Measurements from ENCODE around the gene ABCG8. TPM values are rescaled to one million over a fixed set of nuclear protein-coding genes. Genes with fewer than 3 reads are reported as not detected.

The ABCG8 gene
- total and polyA plus RNA-seq, 10 of the 15 experiments (the other 5 are each of a cell fraction or from before 2014, with no cell fraction given) = not detected

- POLR2A ChIA-PET = no interaction called here
- in situ Hi-C loops (cut with MboI) (no loop called here), intact Hi-C loops (cut with micrococcal nuclease; ENCODE audit: unreplicated experiment) (no loop called here)
- SMC1A ChIA-PET (ENCODE audit: uncharacterized antibody, unreplicated experiment) = interaction anchor here (1.3 kb wide), 1 partner anchor 8 kb away, joined by 3 read pairs; no protein-coding TSS in a partner anchor
- DNase-seq (ENCODE audit: low read depth, low spot score) (no peak), ATAC-seq (peak; percentile 50), FAIRE-seq (peak; percentile 35)
- H3K4me3 ChIP-seq = no peak overlapping the region
- BruUV-seq (replicated peaks) = no TSS peak
- RAD21 ChIA-PET (ENCODE audit: unreplicated experiment) = no interaction called here
- no peaks in the 10 kb centered on the region; a peak in 1 of 4 replicates for H3K36me3 ChIP-seq (ENCODE audit: control insufficient read depth in 2 of 2, insufficient read depth in 2 of 2, low read length in 1 of 2)
- WGBS (ENCODE audit: insufficient coverage, insufficient replicate concordance, low lambda C conversion rate, missing lambda C conversion rate) = 60% methylated on average over 4 of the region's 4 CpGs
- TF ChIP-seq CTCF (IDR thresholded peaks at IDR 0.05 in 2 of 3, conservative IDR thresholded peaks at IDR 0.05 in 1 of 3; ENCODE audit: control insufficient read depth in 2 of 3, extremely low read depth in 1 of 3, insufficient read depth in 1 of 3, low read depth in 3 of 3, low read length in 3 of 3) (peak; percentile 13 to 27 (median 15); a peak in 1 of 6 replicates), LARP7 (IDR thresholded peaks at IDR 0.05) (no peak)
- no peak overlapping the region for H3K27ac ChIP-seq (ENCODE audit: control insufficient read depth, insufficient read depth)
- H3K4me1 ChIP-seq (ENCODE audit: control insufficient read depth, insufficient read depth, low read length) = no peaks in the 10 kb centered on the region
- no peaks in the 10 kb centered on the region for H3K9me3 ChIP-seq (replicated peaks; ENCODE audit: control insufficient read depth, insufficient read depth, low read length)
- no peaks in the 10 kb centered on the region for H3K27me3 ChIP-seq (replicated peaks in 1 of 2; ENCODE audit: control insufficient read depth in 2 of 2, insufficient read depth in 2 of 2, low read length in 1 of 2)
- peak overlapping the region; percentile 17; the same call in 1 of the 2 replicates for H2AFZ ChIP-seq (ENCODE audit: control insufficient read depth, low read depth, low read length)
- no peaks in the 10 kb centered on the region for H4K20me1 ChIP-seq (ENCODE audit: control insufficient read depth, insufficient read depth)
- CTCF ChIA-PET = interaction anchor here (1.0 to 1.8 kb wide), 2 partner anchors 12 to 79 kb away, joined by 3 to 4 read pairs; no protein-coding TSS in a partner anchor
- H3K9ac ChIP-seq (ENCODE audit: control insufficient read depth, insufficient read depth, low read length) = no peak overlapping the region
- H3K4me2 ChIP-seq (ENCODE audit: control insufficient read depth, insufficient read depth) = no peak overlapping the region
- no peaks in the 10 kb centered on the region for H3K79me2 ChIP-seq (ENCODE audit: control insufficient read depth, insufficient read depth, low read length)
Measured at GRCh38 chr2:43798300-43798699, 40.5 kb upstream of the ABCG8 start.

- FAIRE-seq (no peak), DNase-seq (ENCODE audit: low read depth, low spot score) (no peak), ATAC-seq (no peak)
- H3K79me2 ChIP-seq (ENCODE audit: control insufficient read depth, insufficient read depth, low read length) = no peaks in the 10 kb centered on the region
- no peak overlapping the region for H3K4me3 ChIP-seq
- no peaks in the 10 kb centered on the region for H3K4me1 ChIP-seq (ENCODE audit: control insufficient read depth, insufficient read depth, low read length)
- H3K9me3 ChIP-seq (replicated peaks; ENCODE audit: control insufficient read depth, insufficient read depth, low read length) = no peaks in the 10 kb centered on the region
- intact Hi-C loops (cut with micrococcal nuclease; ENCODE audit: unreplicated experiment) (no loop called here), in situ Hi-C loops (cut with MboI) (no loop called here)
- H3K9ac ChIP-seq (ENCODE audit: control insufficient read depth, insufficient read depth, low read length) = no peak overlapping the region
- ChIA-PET SMC1A (ENCODE audit: uncharacterized antibody, unreplicated experiment) (interaction anchor here (1.3 to 1.7 kb wide), 2 partner anchors 11 to 12 kb away, joined by 3 to 4 read pairs; no protein-coding TSS in a partner anchor), CTCF (no interaction called here), RAD21 (ENCODE audit: unreplicated experiment) (no interaction called here), POLR2A (interaction anchor here (0.8 kb wide), 1 partner anchor 190 kb away, joined by 3 read pairs; no protein-coding TSS in a partner anchor)
- no peaks in the 10 kb centered on the region; a peak in 1 of 4 replicates for H3K36me3 ChIP-seq (ENCODE audit: control insufficient read depth in 2 of 2, insufficient read depth in 2 of 2, low read length in 1 of 2)
- no peak overlapping the region for H3K27ac ChIP-seq (ENCODE audit: control insufficient read depth, insufficient read depth)
- H3K27me3 ChIP-seq (replicated peaks in 1 of 2; ENCODE audit: control insufficient read depth in 2 of 2, insufficient read depth in 2 of 2, low read length in 1 of 2) = no peaks in the 10 kb centered on the region
- H2AFZ ChIP-seq (ENCODE audit: control insufficient read depth, low read depth, low read length) = no peak overlapping the region
- H3K4me2 ChIP-seq (ENCODE audit: control insufficient read depth, insufficient read depth) = no peak overlapping the region
- BruUV-seq (replicated peaks) = no TSS peak
- no peaks in the 10 kb centered on the region for H4K20me1 ChIP-seq (ENCODE audit: control insufficient read depth, insufficient read depth)
- TF ChIP-seq ATF2 (IDR thresholded peaks at IDR 0.05; ENCODE audit: low read length) = no peak
- TF ChIP-seq DPF2 (IDR thresholded peaks at IDR 0.05) = no peak
- TF ChIP-seq NFXL1 (IDR thresholded peaks at IDR 0.05; ENCODE audit: borderline replicate concordance) = no peak
- no peak for TF ChIP-seq CUX1 (IDR thresholded peaks at IDR 0.05; ENCODE audit: insufficient replicate concordance, low read depth, low read length)
- TF ChIP-seq TCF12 (IDR thresholded peaks at IDR 0.05; ENCODE audit: low read depth, low read length) = no peak
- TF ChIP-seq TBL1XR1 (IDR thresholded peaks at IDR 0.05; ENCODE audit: low read depth, low read length) = no peak
- TF ChIP-seq CEBPB (IDR thresholded peaks at IDR 0.05; ENCODE audit: borderline replicate concordance in 1 of 2, low read depth in 2 of 2, low read length in 2 of 2) = no peak
Measured at GRCh38 chr2:43800894-43801293, 37.9 kb upstream of the ABCG8 start.
